G401 (cell line): Measurements from ENCODE around the gene TOLLIP. TPM values are rescaled to one million over a fixed set of nuclear protein-coding genes. Genes with fewer than 3 reads are reported as not detected.

Experiments
- DNase-seq: peaks from one replicate; pipeline ENCODE4 v3.0.0-alpha.2; 2015; ENCODE audit warnings: low spot score
- in situ Hi-C: cut with HindIII; loops from 2 replicates; pipeline ENCODE4 v1.10.0; 2016; ENCODE audit warnings: low sequenced_read_pairs, mixed read lengths
- total RNA-seq: library from RNA; depleted of rRNA; stranded (reverse); fragments of >200 nt; shearing (Covaris generic); gene quantifications from 2 replicates; pipeline ENCODE4 v1.2.3, GENCODE V29; 2014

TOLLIP gene
- total RNA-seq, 1 experiment from 2014 or later = 30.0 TPM

- no peak for DNase-seq
- in situ Hi-C loops = no loop called here
Observed at GRCh38 chr11:1239596-1240205, 69.7 kb downstream of the TOLLIP start.

- DNase-seq = no peak
- in situ Hi-C loops = no loop called here
Observed at GRCh38 chr11:1238767-1239595, 70.5 kb downstream of the TOLLIP start.

GRCh38 chr11:1237851-1238250, 71.6 kb downstream of the TOLLIP start:
- in situ Hi-C loops = no loop called here
- no peak for DNase-seq

GRCh38 chr11:1237128-1237580, 72.3 kb downstream of the TOLLIP start:
- in situ Hi-C loops = no loop called here
- no peak for DNase-seq

GRCh38 chr11:1236316-1237127, 72.9 kb downstream of the TOLLIP start:
- in situ Hi-C loops = no loop called here
- no peak for DNase-seq

GRCh38 chr11:1235901-1236315, 73.5 kb downstream of the TOLLIP start:
- in situ Hi-C loops = no loop called here
- DNase-seq = no peak

GRCh38 chr11:1235306-1235900, 74.0 kb downstream of the TOLLIP start:
- in situ Hi-C loops = no loop called here
- no peak for DNase-seq

- in situ Hi-C loops = no loop called here
- no peak for DNase-seq
Observed at GRCh38 chr11:1234771-1235305, 74.6 kb downstream of the TOLLIP start.

- in situ Hi-C loops = no loop called here
- no peak for DNase-seq
Observed at GRCh38 chr11:1234054-1234720, 75.2 kb downstream of the TOLLIP start.

GRCh38 chr11:1233351-1234053, 75.9 kb downstream of the TOLLIP start:
- no peak for DNase-seq

GRCh38 chr11:1232883-1233321, 76.5 kb downstream of the TOLLIP start:
- in situ Hi-C loops = no loop called here
- no peak for DNase-seq

More at GRCh38 chr11:1233351-1234053, 75.9 kb downstream of the TOLLIP start:
- in situ Hi-C loops = no loop called here

GRCh38 chr11:1232021-1232882, 77.2 kb downstream of the TOLLIP start:
- no peak for DNase-seq
- in situ Hi-C loops = no loop called here

- in situ Hi-C loops = no loop called here
- DNase-seq = no peak
Observed at GRCh38 chr11:1231396-1232020, 77.9 kb downstream of the TOLLIP start.

- in situ Hi-C loops = no loop called here
- DNase-seq = no peak
Observed at GRCh38 chr11:1230456-1231395, 78.7 kb downstream of the TOLLIP start.

- no peak for DNase-seq
Observed at GRCh38 chr11:1230121-1230455, 79.3 kb downstream of the TOLLIP start.

More at GRCh38 chr11:1230121-1230455, 79.3 kb downstream of the TOLLIP start:
- in situ Hi-C loops = no loop called here
